GM19455 (cell line): ENCODE measurements around the gene VPS52.
"Not testable (repeated sequence)": the region's sequence is repeated elsewhere in the genome, so short reads cannot be mapped to it uniquely, and the experiment has no call there.

Experiments used
- ATAC-seq: cut with Tn5 transposase; IDR thresholded peaks from one replicate; pipeline ENCODE4 v1.9.1; 2021; ENCODE audit not compliant: unreplicated experiment

Gene VPS52

GRCh38 chr6:33251395-33252012 is 20.2 kb downstream of the VPS52 start:
- ATAC-seq: no peak

- ATAC-seq: no peak
These were observed 20.9 kb downstream of the VPS52 start for GRCh38 chr6:33250731-33251130.

GRCh38 chr6:33249732-33250630 is 21.7 kb downstream of the VPS52 start:
- ATAC-seq: no peak

- ATAC-seq: peak; percentile 92
These were observed 22.5 kb downstream of the VPS52 start for GRCh38 chr6:33248932-33249731.

GRCh38 chr6:33248643-33248931 is 23.1 kb downstream of the VPS52 start:
- ATAC-seq: no peak

GRCh38 chr6:33247977-33248642 is 23.6 kb downstream of the VPS52 start:
- no peak for ATAC-seq

- no peak for ATAC-seq
These were observed 28.2 kb downstream of the VPS52 start for GRCh38 chr6:33243476-33243875.

GRCh38 chr6:33241968-33242367 is 29.7 kb downstream of the VPS52 start:
- ATAC-seq: no peak

- no peak for ATAC-seq
These were observed 33.9 kb downstream of the VPS52 start for GRCh38 chr6:33237741-33238140.

GRCh38 chr6:33236852-33237251 is 34.8 kb downstream of the VPS52 start:
- ATAC-seq: no peak

GRCh38 chr6:33236328-33236727 is 35.3 kb downstream of the VPS52 start:
- no peak for ATAC-seq

GRCh38 chr6:33235221-33235634 is 36.4 kb downstream of the VPS52 start:
- no peak for ATAC-seq

GRCh38 chr6:33226503-33227120 is 45.1 kb downstream of the VPS52 start:
- ATAC-seq: not testable (repeated sequence)

GRCh38 chr6:33217681-33218080 is 54.0 kb downstream of the VPS52 start:
- no peak for ATAC-seq

GRCh38 chr6:33217246-33217645 is 54.4 kb downstream of the VPS52 start:
- no peak for ATAC-seq

- no peak for ATAC-seq
These were observed 55.5 kb downstream of the VPS52 start for GRCh38 chr6:33216117-33216649.

- no peak for ATAC-seq
These were observed 56.2 kb downstream of the VPS52 start for GRCh38 chr6:33215271-33216116.

- no peak for ATAC-seq
These were observed 57.7 kb downstream of the VPS52 start for GRCh38 chr6:33213989-33214335.

- ATAC-seq: no peak
These were observed 58.3 kb downstream of the VPS52 start for GRCh38 chr6:33213166-33213988.
